Measurements from ENCODE around the gene NACC1.

GRCh38 chr19:13091400-13092157 is 26.5 kb upstream of the NACC1 start:
- no peak for TF ChIP-seq ZBTB43 (CRISPR knock-in tag; IDR thresholded peaks at IDR 0.05)
- TF ChIP-seq RELA (CRISPR knock-in tag; IDR thresholded peaks at IDR 0.05; ENCODE audit: borderline replicate concordance) = no peak
- TF ChIP-seq, protein P1, sequence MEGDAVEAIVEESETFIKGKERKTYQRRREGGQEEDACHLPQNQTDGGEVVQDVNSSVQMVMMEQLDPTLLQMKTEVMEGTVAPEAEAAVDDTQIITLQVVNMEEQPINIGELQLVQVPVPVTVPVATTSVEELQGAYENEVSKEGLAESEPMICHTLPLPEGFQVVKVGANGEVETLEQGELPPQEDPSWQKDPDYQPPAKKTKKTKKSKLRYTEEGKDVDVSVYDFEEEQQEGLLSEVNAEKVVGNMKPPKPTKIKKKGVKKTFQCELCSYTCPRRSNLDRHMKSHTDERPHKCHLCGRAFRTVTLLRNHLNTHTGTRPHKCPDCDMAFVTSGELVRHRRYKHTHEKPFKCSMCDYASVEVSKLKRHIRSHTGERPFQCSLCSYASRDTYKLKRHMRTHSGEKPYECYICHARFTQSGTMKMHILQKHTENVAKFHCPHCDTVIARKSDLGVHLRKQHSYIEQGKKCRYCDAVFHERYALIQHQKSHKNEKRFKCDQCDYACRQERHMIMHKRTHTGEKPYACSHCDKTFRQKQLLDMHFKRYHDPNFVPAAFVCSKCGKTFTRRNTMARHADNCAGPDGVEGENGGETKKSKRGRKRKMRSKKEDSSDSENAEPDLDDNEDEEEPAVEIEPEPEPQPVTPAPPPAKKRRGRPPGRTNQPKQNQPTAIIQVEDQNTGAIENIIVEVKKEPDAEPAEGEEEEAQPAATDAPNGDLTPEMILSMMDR (IDR thresholded peaks at IDR 0.05) = no peak
- TF ChIP-seq, protein P2, sequence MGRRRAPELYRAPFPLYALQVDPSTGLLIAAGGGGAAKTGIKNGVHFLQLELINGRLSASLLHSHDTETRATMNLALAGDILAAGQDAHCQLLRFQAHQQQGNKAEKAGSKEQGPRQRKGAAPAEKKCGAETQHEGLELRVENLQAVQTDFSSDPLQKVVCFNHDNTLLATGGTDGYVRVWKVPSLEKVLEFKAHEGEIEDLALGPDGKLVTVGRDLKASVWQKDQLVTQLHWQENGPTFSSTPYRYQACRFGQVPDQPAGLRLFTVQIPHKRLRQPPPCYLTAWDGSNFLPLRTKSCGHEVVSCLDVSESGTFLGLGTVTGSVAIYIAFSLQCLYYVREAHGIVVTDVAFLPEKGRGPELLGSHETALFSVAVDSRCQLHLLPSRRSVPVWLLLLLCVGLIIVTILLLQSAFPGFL (CRISPR knock-in tag; IDR thresholded peaks at IDR 0.05; ENCODE audit: borderline replicate concordance) = no peak
- TF ChIP-seq ZNF512 (CRISPR knock-in tag; IDR thresholded peaks at IDR 0.05; ENCODE audit: borderline replicate concordance) = no peak
- peak; percentile 51; the same call in 1 of the 2 replicates for TF ChIP-seq ZNF423 (CRISPR knock-in tag; IDR thresholded peaks at IDR 0.05)
- TF ChIP-seq, protein P3, sequence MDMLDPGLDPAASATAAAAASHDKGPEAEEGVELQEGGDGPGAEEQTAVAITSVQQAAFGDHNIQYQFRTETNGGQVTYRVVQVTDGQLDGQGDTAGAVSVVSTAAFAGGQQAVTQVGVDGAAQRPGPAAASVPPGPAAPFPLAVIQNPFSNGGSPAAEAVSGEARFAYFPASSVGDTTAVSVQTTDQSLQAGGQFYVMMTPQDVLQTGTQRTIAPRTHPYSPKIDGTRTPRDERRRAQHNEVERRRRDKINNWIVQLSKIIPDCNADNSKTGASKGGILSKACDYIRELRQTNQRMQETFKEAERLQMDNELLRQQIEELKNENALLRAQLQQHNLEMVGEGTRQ (CRISPR knock-in tag; IDR thresholded peaks at IDR 0.05) = no peak
- no peak for TF ChIP-seq ELF4 (CRISPR knock-in tag; IDR thresholded peaks at IDR 0.05; ENCODE audit: low read depth)
- TF ChIP-seq TCF7 (CRISPR knock-in tag; IDR thresholded peaks at IDR 0.05; ENCODE audit: low read depth) = no peak
- TF ChIP-seq ESRRA (CRISPR knock-in tag; IDR thresholded peaks at IDR 0.05; ENCODE audit: borderline replicate concordance) = no peak
- no peak for TF ChIP-seq ETV6 (CRISPR knock-in tag; IDR thresholded peaks at IDR 0.05)
